AG04449 (cell line): ENCODE results near the gene NR2F6.
A peak's percentile ranks its signal among the peaks of the same experiment; 100 is the strongest.

Experiments used
- CTCF ChIA-PET: fragments of 350-600 bp; formaldehyde crosslinking; extraction: SDS; loops from one replicate; lab custom pipeline; 2021; ENCODE audit warnings: antibody characterized with exemption; lab: Yijun Ruan, JAX
- POLR2A ChIA-PET: fragments of 400-600, 350-600 bp; formaldehyde crosslinking; extraction: SDS; loops from one replicate; lab custom pipeline; 2020; ENCODE audit warnings: antibody characterized with exemption, inconsistent platforms; lab: Yijun Ruan, JAX
- DNase-seq: peaks from one replicate; pipeline ENCODE4 v3.0.0-alpha.2; 2010; ENCODE audit warnings: low read depth, low spot score
- H3K4me3 ChIP-seq: 2 replicates; pipeline ENCODE4 v1.5.1; 2011; ENCODE audit warnings: low read depth, mild to moderate bottlenecking, control low read depth, low read length
- TF ChIP-seq, protein P1 (sequence below): IDR thresholded peaks from one replicate; pipeline ENCODE4 v1.5.1; 2011; ENCODE audit warnings: mild to moderate bottlenecking, moderate library complexity, low read length, control low read depth, inconsistent platforms; ENCODE audit not compliant: insufficient read depth; ENCODE audit errors: missing control alignments

Gene NR2F6

DNA sequence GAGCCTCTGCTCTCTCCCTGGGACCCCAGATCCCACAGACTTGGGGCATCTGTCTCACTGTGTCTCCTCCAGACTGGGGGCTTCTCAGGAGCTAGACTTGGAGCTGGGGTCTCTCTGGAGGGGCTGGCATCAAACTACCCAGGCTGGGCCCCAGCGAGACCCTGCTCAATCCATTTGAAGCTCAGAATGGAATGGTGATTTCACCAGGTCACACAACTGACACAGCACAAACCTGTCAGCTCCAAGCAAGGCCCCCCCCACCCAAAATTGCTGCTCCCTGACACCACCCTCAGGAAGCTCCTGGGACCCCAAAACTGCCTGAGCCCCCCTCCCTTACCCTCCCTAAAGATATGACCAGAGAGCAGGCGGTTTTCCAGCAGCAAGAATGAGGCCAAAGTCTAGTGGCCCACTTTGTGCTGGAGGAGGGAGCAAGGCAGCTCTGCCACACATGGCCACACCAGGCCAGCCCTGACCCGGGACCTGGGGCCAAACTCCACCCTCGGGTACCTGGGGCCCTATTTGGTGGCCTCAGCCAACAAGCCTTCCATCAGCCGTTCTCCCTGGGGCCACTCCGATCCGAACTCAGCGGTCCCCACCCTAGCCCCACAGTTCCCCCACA, 2.4 kb downstream of the NR2F6 start:
- H3K4me3 ChIP-seq = peak overlapping the region; percentile 82
- ChIA-PET CTCF (interaction anchor here (0.8 to 2.6 kb wide), 4 partner anchors 8 to 176 kb away, joined by 3 to 12 read pairs (median 6); no protein-coding TSS in a partner anchor), POLR2A (interaction anchor here (2.7 kb wide), 1 partner anchor 17 kb away, joined by 11 read pairs; the partner anchor contains the start of gene OCEL1)
- no peak for DNase-seq
- TF ChIP-seq, protein P1, sequence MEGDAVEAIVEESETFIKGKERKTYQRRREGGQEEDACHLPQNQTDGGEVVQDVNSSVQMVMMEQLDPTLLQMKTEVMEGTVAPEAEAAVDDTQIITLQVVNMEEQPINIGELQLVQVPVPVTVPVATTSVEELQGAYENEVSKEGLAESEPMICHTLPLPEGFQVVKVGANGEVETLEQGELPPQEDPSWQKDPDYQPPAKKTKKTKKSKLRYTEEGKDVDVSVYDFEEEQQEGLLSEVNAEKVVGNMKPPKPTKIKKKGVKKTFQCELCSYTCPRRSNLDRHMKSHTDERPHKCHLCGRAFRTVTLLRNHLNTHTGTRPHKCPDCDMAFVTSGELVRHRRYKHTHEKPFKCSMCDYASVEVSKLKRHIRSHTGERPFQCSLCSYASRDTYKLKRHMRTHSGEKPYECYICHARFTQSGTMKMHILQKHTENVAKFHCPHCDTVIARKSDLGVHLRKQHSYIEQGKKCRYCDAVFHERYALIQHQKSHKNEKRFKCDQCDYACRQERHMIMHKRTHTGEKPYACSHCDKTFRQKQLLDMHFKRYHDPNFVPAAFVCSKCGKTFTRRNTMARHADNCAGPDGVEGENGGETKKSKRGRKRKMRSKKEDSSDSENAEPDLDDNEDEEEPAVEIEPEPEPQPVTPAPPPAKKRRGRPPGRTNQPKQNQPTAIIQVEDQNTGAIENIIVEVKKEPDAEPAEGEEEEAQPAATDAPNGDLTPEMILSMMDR = no peak

GRCh38 chr19:17242431-17243208, 3.1 kb downstream of the NR2F6 start:
- CTCF ChIA-PET = interaction anchor here (0.8 to 2.6 kb wide), 4 partner anchors 8 to 176 kb away, joined by 3 to 12 read pairs (median 5); no protein-coding TSS in a partner anchor
- POLR2A ChIA-PET = interaction anchor here (0.7 to 2.7 kb wide), 2 partner anchors 16 to 159 kb away, joined by 3 to 11 read pairs; partner anchors contain the start of gene OCEL1
- no peak for DNase-seq
- TF ChIP-seq, protein P1 = no peak
- peak overlapping the region; percentile 82 for H3K4me3 ChIP-seq

DNA sequence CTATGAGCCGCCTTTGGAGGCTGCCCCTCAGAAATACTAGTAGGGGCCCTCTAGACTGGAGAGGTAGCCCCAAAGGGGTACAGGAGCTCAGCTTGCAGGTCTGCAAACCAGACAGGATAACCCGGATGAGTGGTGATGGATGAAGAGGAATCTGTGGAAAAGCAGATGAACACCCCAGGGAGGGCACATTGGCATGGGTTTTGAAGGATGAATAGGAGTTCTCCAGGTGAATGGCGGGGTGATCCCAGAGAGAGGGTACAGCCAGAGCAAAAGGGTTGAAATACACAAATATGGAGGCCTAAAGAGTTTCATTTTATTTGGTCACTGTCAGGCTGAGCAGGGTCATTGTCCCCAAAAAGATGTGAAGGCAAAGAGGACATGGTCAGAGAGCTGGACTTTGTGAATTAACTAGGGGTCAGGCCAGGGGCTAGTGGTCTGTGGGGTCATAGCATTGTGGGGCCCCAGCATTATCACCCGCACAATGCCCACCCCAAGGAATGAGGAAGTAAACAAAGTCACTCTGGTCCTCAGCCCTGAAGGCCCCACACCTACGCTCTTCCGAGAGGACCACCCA, 4.8 kb downstream of the NR2F6 start:
- TF ChIP-seq, protein P1 = no peak
- no peak overlapping the region for H3K4me3 ChIP-seq
- DNase-seq = no peak
- ChIA-PET CTCF (interaction anchor here (1.0 kb wide), 1 partner anchor 13 kb away, joined by 4 read pairs; no protein-coding TSS in a partner anchor), POLR2A (no interaction called here)

DNA sequence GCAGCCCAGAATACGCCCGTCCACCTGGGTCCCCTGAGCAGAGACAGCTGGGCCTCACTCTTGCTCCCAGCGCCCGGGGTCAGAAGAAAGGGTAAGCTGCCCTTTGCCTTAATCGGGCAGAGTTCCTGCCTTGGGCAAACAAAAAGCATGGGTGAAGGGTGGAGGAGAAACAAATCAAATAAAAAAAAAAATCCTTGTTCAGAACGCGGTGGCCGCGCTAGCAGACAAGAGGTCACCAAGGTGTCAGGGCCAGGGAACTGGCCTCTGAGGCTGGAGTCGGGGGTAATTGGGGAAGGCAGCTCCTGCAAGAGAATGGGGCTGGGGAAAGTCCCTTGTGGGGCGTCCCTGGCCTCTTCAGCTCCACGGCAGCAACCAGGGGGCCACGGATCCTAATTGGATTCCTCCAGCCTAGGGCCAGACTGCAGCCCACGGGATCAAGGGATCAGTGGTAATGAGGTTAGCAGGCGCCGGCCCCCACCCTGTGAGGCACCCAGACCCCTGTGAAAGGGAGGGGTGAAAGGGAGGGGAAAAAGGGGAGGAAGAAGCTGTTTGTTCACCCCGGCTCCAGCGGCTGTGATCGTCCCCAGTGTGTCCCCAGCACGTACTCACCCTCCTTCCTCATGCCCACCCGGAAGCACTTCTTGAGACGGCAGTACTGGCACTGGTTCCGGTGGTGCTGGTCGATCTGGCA, 5.5 kb downstream of the NR2F6 start:
- TF ChIP-seq, protein P1 = no peak
- CTCF ChIA-PET = no interaction called here
- DNase-seq = no peak
- POLR2A ChIA-PET = interaction anchor here (0.8 kb wide), 1 partner anchor 25 kb away, joined by 3 read pairs; no protein-coding TSS in a partner anchor
- H3K4me3 ChIP-seq = no peak overlapping the region

DNA sequence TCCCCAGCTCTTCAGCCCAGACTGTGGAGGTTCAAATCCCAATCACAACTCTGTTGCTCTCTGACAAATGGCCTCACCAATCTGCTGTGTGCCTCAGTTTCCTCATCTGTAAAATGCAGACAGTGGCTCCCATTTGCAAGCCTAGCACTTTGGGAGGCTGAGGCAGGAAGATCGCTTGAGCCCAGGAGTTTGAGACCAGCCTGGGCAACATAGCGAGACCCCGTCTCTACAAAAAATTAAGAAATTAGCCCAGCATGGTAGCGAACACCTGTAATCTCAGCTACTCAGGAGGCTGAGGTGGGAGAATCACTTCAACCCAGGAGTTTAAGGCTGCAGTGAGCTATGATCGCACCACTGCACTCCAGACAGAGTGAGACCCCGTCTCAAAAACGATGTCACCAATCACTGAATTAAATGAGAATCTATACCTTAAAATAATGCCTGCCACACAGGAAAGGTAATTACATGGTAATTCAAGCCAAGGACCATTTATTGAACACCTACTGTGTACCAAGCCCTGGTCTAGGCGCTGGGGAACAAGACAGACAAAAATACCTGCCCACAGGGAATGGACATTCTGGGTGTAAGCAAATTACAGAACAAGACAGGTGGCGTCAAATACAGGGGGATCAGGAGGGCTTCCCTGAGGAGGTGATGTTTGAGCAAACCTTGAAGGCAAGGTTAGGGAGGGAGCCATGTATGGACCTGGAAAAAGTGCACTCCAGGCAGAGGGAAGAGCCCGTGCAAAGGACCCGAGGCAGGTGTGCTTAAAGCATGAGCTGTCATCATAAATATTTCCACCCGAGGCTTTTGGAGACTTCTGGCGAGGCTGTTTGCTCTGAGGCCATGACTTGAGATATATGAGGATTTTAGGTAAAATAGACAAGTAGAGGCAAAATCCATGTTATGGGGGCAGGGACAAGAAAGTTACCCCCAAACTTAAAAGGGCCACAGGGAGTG, 7.7 kb downstream of the NR2F6 start:
- TF ChIP-seq, protein P1 = no peak
- ChIA-PET POLR2A (interaction anchor here (1.3 kb wide), 1 partner anchor 12 kb away, joined by 4 read pairs; the partner anchor contains the start of gene OCEL1), CTCF (interaction anchor here (3.9 kb wide), 1 partner anchor 12 kb away, joined by 25 read pairs; the partner anchor contains the start of gene OCEL1)
- no peak overlapping the region for H3K4me3 ChIP-seq
- no peak for DNase-seq
